GM10266 (cell line): ENCODE data around the gene HSF4.

Experiments
- DNase-seq: peaks from one replicate; pipeline ENCODE4 v3.0.0; 2012; ENCODE audit errors: extremely low spot score
- CTCF ChIP-seq: IDR thresholded peaks from 2 replicates; pipeline ENCODE4 v1.5.1; 2012; ENCODE audit warnings: mild to moderate bottlenecking, low read depth; ENCODE audit not compliant: control insufficient read depth, insufficient read depth; ENCODE audit errors: missing control alignments

HSF4 gene

DNA sequence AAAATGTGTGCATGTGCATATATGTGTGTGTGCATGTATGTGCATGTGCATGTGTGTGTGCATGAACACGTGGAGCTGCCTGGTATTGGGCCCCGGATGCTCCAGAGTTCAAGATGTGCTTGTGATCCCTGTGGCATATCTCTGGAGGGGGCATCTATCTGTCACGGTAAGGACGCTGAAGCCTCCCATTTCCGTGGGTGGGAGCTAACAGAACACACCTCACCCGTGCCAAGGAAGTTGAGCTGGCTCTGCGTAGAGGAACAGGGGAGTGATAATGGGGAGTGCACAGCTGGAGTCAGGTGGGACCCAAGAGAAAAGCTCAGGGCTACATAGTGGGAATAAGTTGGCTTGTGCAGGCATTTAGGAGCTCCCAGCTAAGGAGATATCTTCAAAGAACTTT, 47.1 kb downstream of the HSF4 start:
- no peak for TF ChIP-seq CTCF
- no peak for DNase-seq

DNA sequence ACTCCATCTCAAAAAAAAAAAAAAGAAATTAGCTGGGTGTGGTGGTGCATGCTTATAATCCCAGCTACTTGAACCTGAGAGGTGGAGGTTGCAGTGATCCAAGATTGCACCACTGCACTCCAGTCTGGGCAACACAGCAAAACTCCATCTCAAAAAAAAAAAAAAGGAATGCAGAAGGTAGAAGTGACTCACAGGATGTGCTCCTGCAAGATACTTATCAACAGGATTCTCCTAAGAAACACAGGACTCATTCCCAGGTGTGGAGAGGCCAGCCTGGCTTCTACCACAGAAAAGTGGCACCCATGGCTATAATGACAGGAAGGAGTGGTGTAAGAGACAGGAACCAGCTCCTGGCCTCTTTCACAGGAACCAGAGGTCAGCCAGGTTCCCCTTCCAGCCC, 48.2 kb downstream of the HSF4 start:
- DNase-seq = no peak
- TF ChIP-seq CTCF = no peak

GRCh38 chr16:67213197-67214019, 48.9 kb downstream of the HSF4 start:
- no peak for DNase-seq
- TF ChIP-seq CTCF = no peak

- TF ChIP-seq CTCF = no peak
- no peak for DNase-seq
These were observed 51.2 kb downstream of the HSF4 start for GRCh38 chr16:67215706-67216105.

DNA sequence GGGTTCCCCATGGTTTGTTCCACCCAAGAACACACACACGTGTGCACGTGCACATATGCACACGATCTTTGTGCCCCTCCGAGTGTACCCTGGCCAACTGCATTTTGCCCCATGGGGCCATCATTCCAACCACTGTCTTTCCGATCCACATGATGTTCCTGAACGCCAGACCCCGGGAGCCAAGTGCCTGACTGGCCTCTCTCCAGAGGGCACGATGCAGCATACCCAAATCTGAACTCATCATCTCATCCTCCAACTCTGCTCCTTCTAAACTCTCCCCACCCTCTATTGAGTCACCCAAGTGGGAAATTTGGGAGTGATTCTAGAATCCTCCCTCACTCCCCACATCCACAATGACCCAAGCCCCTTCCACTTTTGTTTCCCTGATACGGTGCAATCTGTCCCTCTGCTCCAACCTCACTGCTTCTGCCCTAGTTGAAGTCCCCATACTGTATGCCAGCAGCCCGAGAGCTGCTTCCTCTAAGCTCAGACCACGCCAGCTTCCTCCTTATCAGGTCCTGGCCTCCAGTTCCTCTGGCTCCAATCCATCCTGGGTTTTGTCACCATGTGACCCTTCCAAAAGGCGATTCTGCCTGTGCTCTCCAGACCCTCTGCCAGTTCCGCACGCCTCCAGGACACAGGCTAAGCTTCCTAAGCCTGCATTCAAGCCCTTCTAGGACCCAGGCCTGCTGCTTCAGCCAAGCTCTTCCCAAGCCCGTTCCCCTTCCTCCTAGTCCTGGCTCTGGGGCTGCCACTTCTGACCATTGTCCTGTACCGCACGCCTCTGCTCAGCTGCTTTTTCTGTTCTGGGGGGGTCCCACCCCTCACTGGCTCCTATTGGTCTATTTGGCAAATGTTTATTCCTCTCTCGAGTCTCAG, 52.3 kb downstream of the HSF4 start:
- no peak for DNase-seq
- TF ChIP-seq CTCF = no peak
